GM18868 (cell line): Measurements from ENCODE around the gene TMEM134.

Source experiments
- ATAC-seq: cut with Tn5 transposase; IDR thresholded peaks from one replicate; pipeline ENCODE4 v1.9.1; 2021; ENCODE audit warnings: mild to moderate bottlenecking, moderate library complexity; ENCODE audit not compliant: unreplicated experiment

The TMEM134 gene

GRCh38 chr11:67423891-67424613, 45.0 kb downstream of the TMEM134 start:
- ATAC-seq = no peak

GRCh38 chr11:67423466-67423865, 45.6 kb downstream of the TMEM134 start:
- no peak for ATAC-seq

- no peak for ATAC-seq
These were observed 46.2 kb downstream of the TMEM134 start for GRCh38 chr11:67422891-67423290.

- no peak for ATAC-seq
These were observed 47.5 kb downstream of the TMEM134 start for GRCh38 chr11:67421430-67422031.

- peak; percentile 87 for ATAC-seq
These were observed 48.2 kb downstream of the TMEM134 start for GRCh38 chr11:67420646-67421429.

- no peak for ATAC-seq
These were observed 48.9 kb downstream of the TMEM134 start for GRCh38 chr11:67420147-67420645.

- ATAC-seq = no peak
These were observed 49.6 kb downstream of the TMEM134 start for GRCh38 chr11:67419325-67420049.

GRCh38 chr11:67418476-67419281, 50.4 kb downstream of the TMEM134 start:
- no peak for ATAC-seq

- no peak for ATAC-seq
These were observed 51.6 kb downstream of the TMEM134 start for GRCh38 chr11:67417425-67417824.

- no peak for ATAC-seq
These were observed 52.4 kb downstream of the TMEM134 start for GRCh38 chr11:67416416-67417335.

GRCh38 chr11:67415501-67416304, 53.3 kb downstream of the TMEM134 start, which contains the start of gene CARNS1:
CARNS1 (plus strand) TSS chr11:67415678; CDS start chr11:67416200, 522 bp downstream.
- ATAC-seq = no peak

GRCh38 chr11:67413266-67413849, 55.7 kb downstream of the TMEM134 start:
- no peak for ATAC-seq

- no peak for ATAC-seq
These were observed 56.4 kb downstream of the TMEM134 start for GRCh38 chr11:67412495-67413179.

- no peak for ATAC-seq
These were observed 57.3 kb downstream of the TMEM134 start for GRCh38 chr11:67411785-67412152.
